EH (cell line): ENCODE measurements around the gene DDA1.

Source experiments
- DNase-seq: peaks from one replicate; pipeline ENCODE4 v3.0.0-alpha.2; 2015; ENCODE audit warnings: low read depth

DDA1 gene

GRCh38 chr19:17330262-17331044, 21.1 kb downstream of the DDA1 start:
- DNase-seq = no peak

GRCh38 chr19:17331045-17331558, 21.7 kb downstream of the DDA1 start:
- DNase-seq = no peak

GRCh38 chr19:17332360-17332676, 23.0 kb downstream of the DDA1 start:
- DNase-seq = no peak

GRCh38 chr19:17332677-17333581, 23.6 kb downstream of the DDA1 start:
- peak; percentile 67 for DNase-seq

- DNase-seq = peak; percentile 85
Observed at GRCh38 chr19:17333611-17334413, 24.4 kb downstream of the DDA1 start.

GRCh38 chr19:17334414-17335409, 25.3 kb downstream of the DDA1 start, which contains the start of gene ANO8:
TSS of gene ANO8 (minus strand) at chr19:17334855. CDS start at chr19:17334670, 185 bp downstream.
- peak; percentile 96 for DNase-seq

- DNase-seq = no peak
Observed at GRCh38 chr19:17335575-17335974, 26.2 kb downstream of the DDA1 start.

- DNase-seq = peak; percentile 98
Observed at GRCh38 chr19:17336872-17337674, 27.7 kb downstream of the DDA1 start, which contains the start of gene GTPBP3. TSS of gene GTPBP3 (plus strand) at chr19:17337553. CDS start at chr19:17337612, 59 bp downstream.

GRCh38 chr19:17337675-17338432, 28.5 kb downstream of the DDA1 start:
- peak; percentile 14 for DNase-seq

- DNase-seq = no peak
Observed at GRCh38 chr19:17338433-17339078, 29.2 kb downstream of the DDA1 start.

- no peak for DNase-seq
Observed at GRCh38 chr19:17339088-17339741, 29.9 kb downstream of the DDA1 start.

- DNase-seq = no peak
Observed at GRCh38 chr19:17340302-17340870, 31.0 kb downstream of the DDA1 start.

- DNase-seq = no peak
Observed at GRCh38 chr19:17340871-17341357, 31.6 kb downstream of the DDA1 start.

GRCh38 chr19:17341386-17341785, 32.0 kb downstream of the DDA1 start:
- no peak for DNase-seq

GRCh38 chr19:17341845-17342244, 32.5 kb downstream of the DDA1 start:
- DNase-seq = no peak

GRCh38 chr19:17346109-17346671, 36.8 kb downstream of the DDA1 start:
- DNase-seq = peak; percentile 65

GRCh38 chr19:17347361-17347760, 38.0 kb downstream of the DDA1 start:
- DNase-seq = peak; percentile 35
